ENCODE measurements around the gene EXOC3.
"Not testable (repeated sequence)": the region's sequence is repeated elsewhere in the genome, so short reads cannot be mapped to it uniquely, and the experiment has no call there.

EXOC3 gene

DNA sequence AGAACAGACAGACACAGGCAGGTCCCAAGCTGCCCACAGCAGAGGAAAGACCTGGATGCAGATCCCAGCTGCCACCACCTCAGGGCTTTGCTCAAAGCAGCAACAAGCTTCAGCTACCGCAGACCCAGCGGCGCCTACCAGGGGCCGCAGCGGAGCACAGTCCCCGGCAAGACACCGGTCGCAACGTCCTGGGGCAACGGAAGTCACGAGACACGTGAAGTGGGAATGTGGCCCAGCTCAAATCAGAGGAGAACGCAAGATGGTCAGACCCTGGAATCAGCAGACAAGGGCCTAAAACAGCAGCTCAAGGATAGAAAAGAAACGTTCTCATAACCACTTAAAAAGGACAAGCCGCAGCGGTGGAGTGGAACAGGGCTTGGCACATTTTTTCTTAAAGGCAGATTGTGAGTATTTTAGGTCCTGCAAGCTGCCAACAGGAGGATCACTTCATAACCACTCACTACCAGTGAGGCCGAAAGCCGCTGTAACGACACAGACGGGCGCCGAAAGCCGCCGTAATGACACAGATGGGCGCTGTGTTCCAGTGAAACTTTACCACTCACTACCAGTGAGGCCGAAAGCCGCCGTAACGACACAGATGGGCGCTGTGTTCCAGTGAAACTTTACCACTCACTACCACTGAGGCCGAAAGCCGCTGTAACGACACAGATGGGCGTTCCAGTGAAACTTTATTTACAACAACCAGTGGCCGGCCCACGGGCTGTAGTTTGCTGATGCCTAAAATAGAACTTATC is 59.5 kb downstream of the EXOC3 start:
- no peak for DNase-seq (ENCODE audit: low read depth)

DNA sequence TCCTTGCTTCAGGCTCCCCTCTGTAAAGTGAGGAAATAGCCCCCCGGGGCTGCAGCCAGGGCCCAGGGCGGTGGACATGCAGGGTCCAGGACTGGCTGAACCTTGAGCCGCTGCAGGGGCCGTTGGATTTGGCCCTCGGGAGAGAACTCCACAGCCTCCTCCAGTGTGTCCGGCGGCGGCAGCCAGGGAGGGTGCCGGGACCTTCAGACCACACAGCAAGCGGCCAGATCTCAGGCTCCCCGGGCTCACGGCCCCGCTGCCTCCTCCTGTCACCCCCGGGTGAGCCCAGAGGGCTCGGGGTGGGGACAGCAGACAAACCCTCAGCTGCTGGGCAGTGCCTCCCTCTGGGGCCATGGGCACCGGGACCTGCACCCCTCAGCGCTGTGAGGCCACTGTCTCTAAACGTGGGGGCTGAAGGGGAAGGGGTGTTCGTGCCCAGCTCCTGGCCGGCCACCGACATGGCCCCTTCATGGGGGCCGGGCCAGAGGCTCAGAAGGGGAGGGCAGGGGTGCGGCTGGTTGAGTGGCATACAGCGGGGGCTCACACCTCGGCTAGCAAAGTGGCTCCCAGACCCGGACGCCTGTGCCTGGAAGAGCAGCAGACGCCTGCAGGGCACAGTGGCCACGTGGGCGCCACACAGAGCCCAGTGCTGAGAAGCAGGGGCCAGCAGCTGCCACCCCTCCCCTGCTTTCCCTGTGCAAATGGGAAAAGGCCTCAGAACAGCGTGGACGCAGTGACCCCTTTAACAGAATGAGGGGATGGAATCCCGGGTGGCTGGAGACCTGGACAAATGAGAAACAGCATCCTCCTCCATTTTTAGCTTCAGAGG is 61.6 kb downstream of the EXOC3 start:
- no peak for DNase-seq (ENCODE audit: low read depth)

DNA sequence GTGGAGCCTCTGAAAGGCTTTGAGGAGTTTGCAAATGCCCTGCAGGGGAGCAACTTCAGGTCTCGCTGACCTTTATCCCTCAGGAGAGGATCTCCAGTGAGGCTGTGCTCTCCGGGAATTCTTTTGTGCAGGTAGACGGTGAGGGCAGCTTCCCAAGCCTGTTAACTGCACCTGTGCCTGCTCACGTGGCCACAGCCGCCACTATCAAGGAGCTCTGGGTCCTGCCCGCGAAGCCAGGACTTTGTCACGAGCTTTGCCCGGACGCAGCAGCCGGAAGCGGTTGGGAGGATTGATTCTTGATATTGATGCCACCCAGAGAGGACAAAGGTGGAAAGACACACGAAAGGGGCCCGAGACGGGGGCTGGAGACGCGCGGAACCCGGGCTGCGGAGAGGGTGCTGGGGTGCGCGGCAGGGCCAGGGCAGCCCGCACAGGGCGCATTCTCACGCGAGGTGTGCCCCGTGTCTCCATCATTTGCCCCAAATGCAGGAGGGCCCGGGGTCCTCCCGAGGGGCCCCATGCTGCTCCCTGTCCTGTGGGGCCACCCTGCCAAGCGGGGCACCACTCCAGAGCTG is 63.1 kb downstream of the EXOC3 start:
- no peak for DNase-seq (ENCODE audit: low read depth)

DNA sequence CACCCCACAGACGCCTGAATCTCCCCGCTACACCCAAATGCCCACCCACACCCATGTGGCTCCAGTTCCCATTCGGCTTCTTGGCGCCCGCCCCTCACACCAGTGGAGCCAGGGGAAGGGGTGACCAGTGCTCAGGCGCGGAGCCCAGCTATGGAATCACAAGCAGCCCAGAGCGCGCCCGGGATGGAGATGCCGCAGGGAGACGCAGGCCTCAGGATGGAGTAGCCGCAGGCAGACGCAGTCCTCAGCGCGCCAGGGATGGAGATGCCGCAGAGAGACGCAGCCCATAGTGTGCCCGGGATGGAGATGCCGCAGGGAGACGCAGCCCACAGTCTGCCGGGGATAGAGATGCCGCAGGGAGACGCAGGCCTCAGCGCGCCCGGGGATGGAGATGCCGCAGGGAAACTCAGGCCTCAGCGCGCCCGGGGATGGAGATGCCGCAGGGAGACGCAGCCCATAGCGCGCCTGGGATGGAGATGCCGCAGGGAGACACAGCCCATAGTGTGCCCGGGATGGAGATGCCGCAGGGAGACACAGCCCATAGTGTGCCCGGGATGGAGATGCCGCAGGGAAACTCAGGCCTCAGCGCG is 65.1 kb downstream of the EXOC3 start:
- DNase-seq (ENCODE audit: low read depth), result not testable (repeated sequence)

DNA sequence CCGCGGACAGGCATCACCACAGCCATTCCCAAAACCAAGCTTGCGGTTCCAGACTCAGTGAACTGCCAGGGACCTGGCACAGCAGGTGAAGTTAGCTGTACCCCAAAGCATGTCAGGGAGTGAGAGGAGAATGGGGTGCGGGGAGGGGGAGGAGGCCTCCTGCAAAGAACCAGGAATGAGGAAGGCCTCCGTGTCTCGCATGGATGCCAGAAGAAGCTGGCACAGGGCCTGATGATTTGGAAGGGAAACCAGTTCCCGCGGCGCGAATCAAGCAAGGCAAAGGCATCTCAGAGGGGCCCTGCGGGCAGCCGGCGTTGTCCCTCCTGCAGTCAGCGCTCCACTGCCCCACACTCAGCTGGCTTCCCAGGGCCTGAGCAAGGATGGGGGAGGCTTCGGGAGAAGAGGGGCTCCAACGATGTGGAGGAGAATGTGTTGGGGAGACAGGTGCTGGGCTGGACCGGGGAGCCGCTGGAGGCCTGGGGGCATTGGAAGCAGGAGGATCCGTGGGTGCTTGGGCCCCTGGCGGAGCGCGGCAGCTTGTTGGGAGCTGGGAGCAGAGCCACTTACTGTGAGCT is 66.7 kb downstream of the EXOC3 start:
- DNase-seq (ENCODE audit: low read depth), result no peak

DNA sequence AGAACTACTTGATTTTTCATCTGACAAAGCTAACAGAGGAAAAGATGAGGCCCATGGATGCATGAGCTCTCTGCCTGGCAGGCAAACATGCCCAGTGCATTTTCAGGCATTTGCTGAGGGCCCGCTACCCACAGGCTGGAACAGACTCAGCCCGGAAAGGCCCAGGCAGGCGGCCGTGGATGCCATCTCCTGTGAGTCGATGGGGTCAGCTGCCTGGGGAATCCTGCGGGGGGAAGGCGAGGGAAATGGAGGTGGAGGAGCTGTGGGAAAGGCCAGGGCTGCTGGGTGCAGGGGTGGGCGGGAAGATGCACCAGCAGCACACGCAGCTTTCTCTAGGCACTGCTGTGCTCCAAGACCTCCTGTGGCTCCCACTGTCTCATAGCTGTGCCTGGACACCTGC is 67.5 kb downstream of the EXOC3 start:
- DNase-seq (ENCODE audit: low read depth), result no peak

DNA sequence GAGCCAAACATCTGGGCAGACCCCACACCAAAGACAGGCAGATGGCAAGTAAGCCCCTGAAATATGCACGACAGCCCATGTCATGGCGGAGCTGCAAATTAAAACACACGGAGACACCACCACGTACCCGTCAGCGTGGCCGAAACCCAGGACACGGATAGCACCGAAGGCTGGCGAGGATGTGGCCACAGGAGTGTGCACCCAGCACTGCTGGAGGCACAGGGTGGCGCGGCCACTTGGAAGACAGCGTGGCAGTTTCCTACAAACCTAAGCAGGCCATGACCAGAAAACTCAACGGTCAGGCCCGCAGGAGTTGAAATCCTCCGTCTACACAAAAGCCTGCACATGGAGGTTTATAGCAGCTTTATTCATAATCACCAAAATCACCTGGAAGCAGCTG is 68.5 kb downstream of the EXOC3 start:
- DNase-seq (ENCODE audit: low read depth), result no peak

DNA sequence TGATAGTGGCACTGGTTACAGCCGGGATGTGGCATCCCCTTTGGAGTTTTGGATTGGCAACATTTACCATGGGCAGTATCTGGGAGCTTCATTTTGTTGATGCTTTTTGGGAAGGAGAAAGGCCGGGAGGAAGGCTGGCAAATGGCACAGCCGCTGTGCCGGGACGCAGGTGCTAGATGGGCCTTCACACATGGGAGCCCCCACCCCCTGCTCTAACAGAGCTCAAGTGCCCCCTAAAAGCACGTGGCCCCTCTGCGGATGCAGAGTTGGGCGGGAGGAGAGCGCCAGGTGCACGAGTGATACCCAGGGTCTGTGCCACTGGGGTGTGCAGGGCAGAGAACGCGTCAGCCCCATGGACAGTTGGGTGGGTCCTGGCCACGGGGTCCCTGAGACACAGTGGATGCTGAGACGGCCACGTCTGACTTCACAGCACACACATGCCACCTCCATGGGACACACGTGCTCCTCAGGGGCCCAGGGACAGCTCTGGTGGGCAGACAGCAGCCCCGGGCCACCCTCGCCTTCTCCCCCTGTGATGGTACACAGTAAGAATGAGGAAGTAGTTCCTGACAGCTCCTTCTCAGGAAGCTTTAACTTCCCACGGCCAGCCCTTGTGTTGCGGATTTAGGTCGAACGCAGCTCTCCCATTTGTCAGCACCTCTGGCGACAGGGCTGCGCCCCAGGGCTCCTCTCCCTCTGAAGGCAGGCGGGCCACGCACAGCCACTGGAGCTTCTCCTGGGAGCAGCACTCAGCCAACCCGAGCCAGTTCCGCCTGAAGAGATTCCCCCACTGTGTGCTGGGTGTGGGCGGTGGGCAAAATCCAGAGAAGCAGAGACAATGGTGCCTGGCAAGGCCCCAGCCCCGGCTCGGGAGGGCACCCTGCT is 70.5 kb downstream of the EXOC3 start:
- no peak for DNase-seq (ENCODE audit: low read depth)

DNA sequence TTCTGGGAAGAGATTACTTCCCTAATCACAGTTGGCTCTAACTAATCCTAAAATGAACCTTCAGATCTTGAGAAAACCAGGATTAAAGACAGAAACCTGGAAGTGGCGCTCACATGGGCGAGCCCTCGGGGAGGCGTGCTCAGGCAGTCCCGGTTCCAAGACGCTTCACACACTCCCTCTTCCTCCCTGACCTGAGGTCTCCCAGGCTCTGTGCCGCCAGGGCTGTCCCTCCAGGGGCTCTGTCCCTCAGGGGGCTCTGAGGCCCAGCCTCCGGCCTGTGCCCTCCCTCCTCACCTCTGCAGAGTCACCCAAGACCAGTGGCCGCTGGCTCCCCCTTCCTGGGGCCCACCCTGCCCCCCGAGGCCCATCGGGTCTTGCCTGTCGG is 71.1 kb downstream of the EXOC3 start:
- DNase-seq (ENCODE audit: low read depth), result no peak

DNA sequence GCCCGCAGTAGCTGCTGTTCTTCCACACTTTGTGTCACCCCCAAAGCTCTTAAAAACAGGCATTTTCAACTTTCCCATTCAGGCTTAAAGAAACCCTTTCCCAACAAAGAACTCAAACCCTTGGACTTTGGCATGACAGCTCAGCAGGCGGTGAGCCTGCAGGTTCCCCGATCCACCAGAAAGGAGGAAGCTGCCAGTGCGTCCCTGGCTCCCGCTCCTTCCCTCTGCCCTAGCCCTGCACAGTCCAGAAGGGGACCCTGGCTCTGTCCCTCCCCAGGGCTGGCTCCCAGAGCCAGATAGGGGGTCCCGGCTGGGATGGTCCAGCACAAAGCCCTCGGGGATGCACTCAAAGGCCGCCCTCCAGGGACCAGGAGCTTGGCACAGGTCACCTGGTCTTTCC is 71.7 kb downstream of the EXOC3 start:
- DNase-seq (ENCODE audit: low read depth), result no peak

DNA sequence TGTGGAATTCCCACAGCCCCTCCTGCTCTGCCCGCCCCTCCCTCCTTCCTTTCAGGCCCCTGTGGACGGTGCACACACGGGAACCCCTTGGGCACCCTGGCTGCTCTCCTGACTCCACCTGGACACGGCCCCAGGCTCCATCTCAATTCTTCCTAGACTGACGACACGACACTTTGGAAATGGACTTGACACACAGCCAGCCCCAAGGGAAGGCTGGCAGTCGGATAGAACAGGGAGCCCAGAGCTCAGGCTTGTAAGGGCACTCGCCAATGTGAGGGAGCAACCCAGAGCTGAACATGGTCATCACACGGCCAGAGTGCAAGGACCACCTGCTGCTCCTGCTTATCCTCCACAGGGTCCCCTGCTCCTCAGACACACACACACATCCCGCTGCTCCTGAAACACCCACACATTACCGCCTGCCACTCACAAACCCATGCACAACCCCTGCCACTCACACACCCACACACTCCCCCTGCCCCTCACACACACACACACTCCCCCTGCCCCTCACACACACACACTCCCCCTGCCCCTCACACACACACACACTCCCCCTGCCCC is 72.4 kb downstream of the EXOC3 start:
- DNase-seq (ENCODE audit: low read depth), result no peak

DNA sequence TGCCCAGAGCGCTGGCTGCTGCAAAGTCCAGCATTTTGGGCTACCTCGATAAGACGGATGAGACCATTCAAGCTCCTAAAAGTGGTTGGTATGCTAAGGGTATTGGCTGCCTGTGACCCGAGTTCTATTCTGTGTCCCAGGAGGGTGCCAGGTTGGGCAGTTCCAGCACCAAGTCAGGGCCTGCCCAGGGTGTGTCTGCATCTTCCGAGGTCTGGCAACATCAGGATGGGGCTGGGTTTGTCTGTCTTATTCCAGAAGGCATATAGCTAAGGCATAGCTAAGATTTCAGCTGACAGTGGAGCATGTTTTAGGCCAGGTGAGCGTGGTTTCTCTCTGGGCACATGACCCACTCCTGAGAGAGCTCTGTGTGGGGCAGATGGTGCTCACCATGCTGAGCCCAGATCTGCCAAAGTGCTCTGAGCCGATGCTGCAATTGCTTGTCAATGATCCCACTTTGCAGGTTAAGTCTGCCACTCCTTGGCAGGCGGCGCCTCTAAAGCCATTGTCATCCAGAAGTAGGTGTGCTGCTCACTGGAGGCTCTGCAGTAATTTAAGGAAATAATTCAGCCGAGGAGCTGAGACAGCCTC is 73.5 kb downstream of the EXOC3 start:
- DNase-seq (ENCODE audit: low read depth), result no peak
